Liver (tissue), 3 donors: ENCODE results near the gene CGB5.

ENCODE experiments used
- FOXA1 ChIP-seq: IDR thresholded peaks from 2 replicates; pipeline ENCODE4 v1.6.1; 2016; ENCODE audit warnings: antibody characterized with exemption
- GABPA ChIP-seq, 2 donors: IDR thresholded peaks in 1 of 2; conservative IDR thresholded peaks in 1 of 2; 2 replicates each; pipeline ENCODE4 v1.6.1; 2016; ENCODE audit warnings: antibody characterized with exemption in 2 of 2, mild to moderate bottlenecking in 1 of 2, moderate library complexity in 1 of 2
- NR2F2 ChIP-seq: IDR thresholded peaks from 2 replicates; pipeline ENCODE4 v1.6.1; 2016; ENCODE audit warnings: antibody characterized with exemption
- RAD21 ChIP-seq, 2 donors: IDR thresholded peaks; 2 replicates each; pipeline ENCODE4 v1.6.1; 2016; ENCODE audit warnings: antibody characterized with exemption in 2 of 2, mild to moderate bottlenecking in 2 of 2
- SP1 ChIP-seq: IDR thresholded peaks from 2 replicates; pipeline ENCODE4 v1.6.1; 2018; ENCODE audit warnings: antibody characterized with exemption, mild to moderate bottlenecking
- TAF1 ChIP-seq: conservative IDR thresholded peaks from 2 replicates; pipeline ENCODE4 v1.6.1; 2016; ENCODE audit warnings: antibody characterized with exemption, mild to moderate bottlenecking
- YY1 ChIP-seq: IDR thresholded peaks from 2 replicates; pipeline ENCODE4 v1.6.1; 2016; ENCODE audit warnings: antibody characterized with exemption, mild to moderate bottlenecking
- TF ChIP-seq, protein P1 (sequence below): fragments of 150-350 bp; IDR thresholded peaks from 2 replicates; pipeline ENCODE4 v1.5.1; 2017; ENCODE audit warnings: improper control_type of control experiment, low read depth, low read length; ENCODE audit not compliant: missing input control
- TF ChIP-seq, protein P2 (sequence below): IDR thresholded peaks from 2 replicates; pipeline ENCODE4 v1.6.1; 2016; ENCODE audit warnings: antibody characterized with exemption
- TF ChIP-seq, protein P3 (sequence below): IDR thresholded peaks from 2 replicates; pipeline ENCODE4 v1.6.1; 2016; ENCODE audit warnings: antibody characterized with exemption
- TF ChIP-seq, protein P4 (sequence below): IDR thresholded peaks from 2 replicates; pipeline ENCODE4 v1.6.1; 2016; ENCODE audit warnings: antibody characterized with exemption, mild to moderate bottlenecking
- TF ChIP-seq, protein P5 (sequence below): IDR thresholded peaks from 2 replicates; pipeline ENCODE4 v1.6.1; 2016; ENCODE audit warnings: antibody characterized with exemption
- donor health status: healthy.
- donor health status: healthy.

DNA sequence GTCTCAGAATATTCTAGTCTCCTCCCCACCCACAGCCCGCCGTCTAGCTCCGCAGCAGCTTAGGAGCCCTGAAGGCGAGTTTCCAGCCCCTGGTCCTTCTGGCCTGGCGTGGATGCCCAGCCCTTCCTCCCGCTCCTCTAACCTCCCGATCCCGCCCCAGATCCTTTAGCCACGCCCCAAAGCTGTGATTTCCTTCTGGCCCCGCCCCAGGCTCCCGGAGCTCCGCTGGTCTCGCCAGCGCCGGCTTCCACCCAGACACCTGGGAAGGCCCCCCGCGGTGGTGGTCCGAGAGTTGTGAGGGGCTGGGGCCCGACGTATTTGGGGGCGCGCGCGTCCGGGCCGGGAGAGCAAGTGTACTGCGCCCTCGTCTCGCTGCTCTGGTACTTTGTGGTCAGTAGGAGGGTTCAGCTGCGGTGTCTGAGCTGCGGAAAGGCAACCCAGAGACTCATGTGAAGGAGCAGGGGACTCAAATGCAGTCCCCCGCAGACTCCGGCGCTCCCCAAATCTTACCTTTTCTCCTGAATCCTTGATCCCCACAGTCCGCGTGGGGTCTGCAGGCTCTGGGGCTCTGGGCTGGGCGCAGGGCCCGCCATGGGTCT lies 14.1 kb downstream of the CGB5 start, which contains the start of gene CGB7:
- TF ChIP-seq, protein P1, sequence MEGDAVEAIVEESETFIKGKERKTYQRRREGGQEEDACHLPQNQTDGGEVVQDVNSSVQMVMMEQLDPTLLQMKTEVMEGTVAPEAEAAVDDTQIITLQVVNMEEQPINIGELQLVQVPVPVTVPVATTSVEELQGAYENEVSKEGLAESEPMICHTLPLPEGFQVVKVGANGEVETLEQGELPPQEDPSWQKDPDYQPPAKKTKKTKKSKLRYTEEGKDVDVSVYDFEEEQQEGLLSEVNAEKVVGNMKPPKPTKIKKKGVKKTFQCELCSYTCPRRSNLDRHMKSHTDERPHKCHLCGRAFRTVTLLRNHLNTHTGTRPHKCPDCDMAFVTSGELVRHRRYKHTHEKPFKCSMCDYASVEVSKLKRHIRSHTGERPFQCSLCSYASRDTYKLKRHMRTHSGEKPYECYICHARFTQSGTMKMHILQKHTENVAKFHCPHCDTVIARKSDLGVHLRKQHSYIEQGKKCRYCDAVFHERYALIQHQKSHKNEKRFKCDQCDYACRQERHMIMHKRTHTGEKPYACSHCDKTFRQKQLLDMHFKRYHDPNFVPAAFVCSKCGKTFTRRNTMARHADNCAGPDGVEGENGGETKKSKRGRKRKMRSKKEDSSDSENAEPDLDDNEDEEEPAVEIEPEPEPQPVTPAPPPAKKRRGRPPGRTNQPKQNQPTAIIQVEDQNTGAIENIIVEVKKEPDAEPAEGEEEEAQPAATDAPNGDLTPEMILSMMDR, result no peak
- TF ChIP-seq, protein P2, sequence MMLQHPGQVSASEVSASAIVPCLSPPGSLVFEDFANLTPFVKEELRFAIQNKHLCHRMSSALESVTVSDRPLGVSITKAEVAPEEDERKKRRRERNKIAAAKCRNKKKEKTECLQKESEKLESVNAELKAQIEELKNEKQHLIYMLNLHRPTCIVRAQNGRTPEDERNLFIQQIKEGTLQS, result no peak
- TF ChIP-seq FOXA1 (no peak), TAF1 (no peak), RAD21 (IDR thresholded peaks at IDR 0.05) (no peak), GABPA (IDR thresholded peaks at IDR 0.05 in 1 of 2, conservative IDR thresholded peaks at IDR 0.05 in 1 of 2) (no peak), YY1 (no peak), SP1 (no peak), NR2F2 (no peak)
- TF ChIP-seq, protein P3, sequence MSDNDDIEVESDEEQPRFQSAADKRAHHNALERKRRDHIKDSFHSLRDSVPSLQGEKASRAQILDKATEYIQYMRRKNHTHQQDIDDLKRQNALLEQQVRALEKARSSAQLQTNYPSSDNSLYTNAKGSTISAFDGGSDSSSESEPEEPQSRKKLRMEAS, result no peak
- TF ChIP-seq, protein P4, sequence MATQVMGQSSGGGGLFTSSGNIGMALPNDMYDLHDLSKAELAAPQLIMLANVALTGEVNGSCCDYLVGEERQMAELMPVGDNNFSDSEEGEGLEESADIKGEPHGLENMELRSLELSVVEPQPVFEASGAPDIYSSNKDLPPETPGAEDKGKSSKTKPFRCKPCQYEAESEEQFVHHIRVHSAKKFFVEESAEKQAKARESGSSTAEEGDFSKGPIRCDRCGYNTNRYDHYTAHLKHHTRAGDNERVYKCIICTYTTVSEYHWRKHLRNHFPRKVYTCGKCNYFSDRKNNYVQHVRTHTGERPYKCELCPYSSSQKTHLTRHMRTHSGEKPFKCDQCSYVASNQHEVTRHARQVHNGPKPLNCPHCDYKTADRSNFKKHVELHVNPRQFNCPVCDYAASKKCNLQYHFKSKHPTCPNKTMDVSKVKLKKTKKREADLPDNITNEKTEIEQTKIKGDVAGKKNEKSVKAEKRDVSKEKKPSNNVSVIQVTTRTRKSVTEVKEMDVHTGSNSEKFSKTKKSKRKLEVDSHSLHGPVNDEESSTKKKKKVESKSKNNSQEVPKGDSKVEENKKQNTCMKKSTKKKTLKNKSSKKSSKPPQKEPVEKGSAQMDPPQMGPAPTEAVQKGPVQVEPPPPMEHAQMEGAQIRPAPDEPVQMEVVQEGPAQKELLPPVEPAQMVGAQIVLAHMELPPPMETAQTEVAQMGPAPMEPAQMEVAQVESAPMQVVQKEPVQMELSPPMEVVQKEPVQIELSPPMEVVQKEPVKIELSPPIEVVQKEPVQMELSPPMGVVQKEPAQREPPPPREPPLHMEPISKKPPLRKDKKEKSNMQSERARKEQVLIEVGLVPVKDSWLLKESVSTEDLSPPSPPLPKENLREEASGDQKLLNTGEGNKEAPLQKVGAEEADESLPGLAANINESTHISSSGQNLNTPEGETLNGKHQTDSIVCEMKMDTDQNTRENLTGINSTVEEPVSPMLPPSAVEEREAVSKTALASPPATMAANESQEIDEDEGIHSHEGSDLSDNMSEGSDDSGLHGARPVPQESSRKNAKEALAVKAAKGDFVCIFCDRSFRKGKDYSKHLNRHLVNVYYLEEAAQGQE, result no peak
- TF ChIP-seq, protein P5, sequence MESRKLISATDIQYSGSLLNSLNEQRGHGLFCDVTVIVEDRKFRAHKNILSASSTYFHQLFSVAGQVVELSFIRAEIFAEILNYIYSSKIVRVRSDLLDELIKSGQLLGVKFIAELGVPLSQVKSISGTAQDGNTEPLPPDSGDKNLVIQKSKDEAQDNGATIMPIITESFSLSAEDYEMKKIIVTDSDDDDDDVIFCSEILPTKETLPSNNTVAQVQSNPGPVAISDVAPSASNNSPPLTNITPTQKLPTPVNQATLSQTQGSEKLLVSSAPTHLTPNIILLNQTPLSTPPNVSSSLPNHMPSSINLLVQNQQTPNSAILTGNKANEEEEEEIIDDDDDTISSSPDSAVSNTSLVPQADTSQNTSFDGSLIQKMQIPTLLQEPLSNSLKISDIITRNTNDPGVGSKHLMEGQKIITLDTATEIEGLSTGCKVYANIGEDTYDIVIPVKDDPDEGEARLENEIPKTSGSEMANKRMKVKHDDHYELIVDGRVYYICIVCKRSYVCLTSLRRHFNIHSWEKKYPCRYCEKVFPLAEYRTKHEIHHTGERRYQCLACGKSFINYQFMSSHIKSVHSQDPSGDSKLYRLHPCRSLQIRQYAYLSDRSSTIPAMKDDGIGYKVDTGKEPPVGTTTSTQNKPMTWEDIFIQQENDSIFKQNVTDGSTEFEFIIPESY, result no peak
